ENCODE results near the gene JUN. TPM values are rescaled to one million over a fixed set of nuclear protein-coding genes. Genes with fewer than 3 reads are reported as not detected.

Gene JUN
- 60.6 and 71.5 TPM in 2 replicates for total RNA-seq (2022)
- Bru-seq, nascent RNA, result percentile 99 among the genes with signal in this experiment
- BruChase-seq, experiment 1, labeled RNA remaining after a 6-hour chase, result percentile 85 among the genes with signal in this experiment
- BruChase-seq, experiment 2, labeled RNA remaining after a 2-hour chase, result percentile 98 among the genes with signal in this experiment
- long read RNA-seq, transcript JUN-201 (1 exons, 3,540 nt), result major isoform, 30 of 33 reads
- long read RNA-seq, partial matches to known transcripts, result 0 of 33 reads
- long read RNA-seq, other reads (novel, unspliced or antisense), result 3 of 33 reads

GRCh38 chr1:58783993-58784757, at the start of gene JUN:
Gene JUN, minus strand, starts transcription at chr1:58784047. Its CDS starts 977 bp downstream, at chr1:58783070.
- H3K4me1 Mint-ChIP-seq (ENCODE audit: insufficient read depth, unreplicated experiment), result peaks cover 21% of the 10 kb centered on the region
- H3K36me3 Mint-ChIP-seq (ENCODE audit: insufficient read depth, unreplicated experiment), result peaks cover 46% of the 10 kb centered on the region
- no peak for TF ChIP-seq CTCF (IDR thresholded peaks at IDR 0.05; ENCODE audit: unreplicated experiment)
- DNase-seq (ENCODE audit: unreplicated experiment), result peak; percentile 99
- H3K27me3 Mint-ChIP-seq (ENCODE audit: insufficient read depth, unreplicated experiment), result no peaks in the 10 kb centered on the region
- H3K4me3 Mint-ChIP-seq (ENCODE audit: unreplicated experiment), result peak within 1 kb of the TSS; percentile 91
- ChIA-PET CTCF (interaction anchor here (0.6 to 3.1 kb wide), 10 partner anchors 11 to 968 kb away, joined by 3 to 13 read pairs (median 3); no protein-coding TSS in a partner anchor), POLR2A (interaction anchor here (0.5 to 9.2 kb wide), 74 partner anchors 11 to 987 kb away, joined by 3 to 98 read pairs (median 4); partner anchors contain the start of gene FGGY)
- H3K9me3 Mint-ChIP-seq (ENCODE audit: unreplicated experiment), result no peaks in the 10 kb centered on the region
- intact Hi-C loops (cut with micrococcal nuclease), result loop anchor here (1.0 to 10.0 kb wide), 11 partner anchors 44 to 975 kb away; no protein-coding TSS in a partner anchor
- peak within 1 kb of the TSS; percentile 98 for H3K27ac Mint-ChIP-seq (ENCODE audit: low read depth, unreplicated experiment)
- BruUV-seq (replicated peaks), result no TSS peak

- Mint-ChIP-seq H3K27me3 (ENCODE audit: insufficient read depth, unreplicated experiment) (no peaks in the 10 kb centered on the region), H3K4me3 (ENCODE audit: unreplicated experiment) (no peak overlapping the region), H3K9me3 (ENCODE audit: unreplicated experiment) (peaks cover 8% of the 10 kb centered on the region), H3K4me1 (ENCODE audit: insufficient read depth, unreplicated experiment) (no peaks in the 10 kb centered on the region), H3K27ac (ENCODE audit: low read depth, unreplicated experiment) (no peak overlapping the region), H3K36me3 (ENCODE audit: insufficient read depth, unreplicated experiment) (no peaks in the 10 kb centered on the region)
- CTCF ChIA-PET, result interaction anchor here (0.9 kb wide), 1 partner anchor 10 kb away, joined by 5 read pairs; no protein-coding TSS in a partner anchor
- POLR2A ChIA-PET, result interaction anchor here (0.6 kb wide), 2 partner anchors 20 to 864 kb away, joined by 3 to 5 read pairs; no protein-coding TSS in a partner anchor
- BruUV-seq (replicated peaks), result no TSS peak
- no peak for DNase-seq (ENCODE audit: unreplicated experiment)
- no peak for TF ChIP-seq CTCF (IDR thresholded peaks at IDR 0.05; ENCODE audit: unreplicated experiment)
- intact Hi-C loops (cut with micrococcal nuclease), result no loop called here
These were observed 49.3 kb upstream of the JUN start for GRCh38 chr1:58833166-58833565.

- intact Hi-C loops (cut with micrococcal nuclease), result no loop called here
- Mint-ChIP-seq H3K4me3 (ENCODE audit: unreplicated experiment) (no peak overlapping the region), H3K27me3 (ENCODE audit: insufficient read depth, unreplicated experiment) (no peaks in the 10 kb centered on the region), H3K4me1 (ENCODE audit: insufficient read depth, unreplicated experiment) (peaks cover under 1% of the 10 kb centered on the region), H3K27ac (ENCODE audit: low read depth, unreplicated experiment) (no peak overlapping the region), H3K9me3 (ENCODE audit: unreplicated experiment) (peaks cover 8% of the 10 kb centered on the region), H3K36me3 (ENCODE audit: insufficient read depth, unreplicated experiment) (no peaks in the 10 kb centered on the region)
- TF ChIP-seq CTCF (IDR thresholded peaks at IDR 0.05; ENCODE audit: unreplicated experiment), result no peak
- no TSS peak for BruUV-seq (replicated peaks)
- no peak for DNase-seq (ENCODE audit: unreplicated experiment)
- POLR2A ChIA-PET, result no interaction called here
- CTCF ChIA-PET, result no interaction called here
These were observed 46.4 kb upstream of the JUN start for GRCh38 chr1:58830291-58830690.

- Mint-ChIP-seq H3K4me3 (ENCODE audit: unreplicated experiment) (no peak overlapping the region), H3K27ac (ENCODE audit: low read depth, unreplicated experiment) (no peak overlapping the region), H3K36me3 (ENCODE audit: insufficient read depth, unreplicated experiment) (no peaks in the 10 kb centered on the region), H3K4me1 (ENCODE audit: insufficient read depth, unreplicated experiment) (peaks cover 5% of the 10 kb centered on the region), H3K27me3 (ENCODE audit: insufficient read depth, unreplicated experiment) (no peaks in the 10 kb centered on the region), H3K9me3 (ENCODE audit: unreplicated experiment) (peaks cover 8% of the 10 kb centered on the region)
- no peak for TF ChIP-seq CTCF (IDR thresholded peaks at IDR 0.05; ENCODE audit: unreplicated experiment)
- no peak for DNase-seq (ENCODE audit: unreplicated experiment)
- intact Hi-C loops (cut with micrococcal nuclease), result no loop called here
- ChIA-PET CTCF (no interaction called here), POLR2A (interaction anchor here (0.6 kb wide), 1 partner anchor 10 kb away, joined by 3 read pairs; no protein-coding TSS in a partner anchor)
- no TSS peak for BruUV-seq (replicated peaks)
These were observed 46.0 kb upstream of the JUN start for GRCh38 chr1:58829866-58830265.
